ENCODE data around the gene ERICH6.

The ERICH6 gene

GRCh38 chr3:150727653-150728502, 24.2 kb upstream of the ERICH6 start:
- DNase-seq, result peak; percentile 92
- TF ChIP-seq GATA1 (IDR thresholded peaks at IDR 0.05; ENCODE audit: low read depth, low read length) (no peak), POLR2A (IDR thresholded peaks at IDR 0.05; ENCODE audit: low read length) (peak; percentile 82)

DNA sequence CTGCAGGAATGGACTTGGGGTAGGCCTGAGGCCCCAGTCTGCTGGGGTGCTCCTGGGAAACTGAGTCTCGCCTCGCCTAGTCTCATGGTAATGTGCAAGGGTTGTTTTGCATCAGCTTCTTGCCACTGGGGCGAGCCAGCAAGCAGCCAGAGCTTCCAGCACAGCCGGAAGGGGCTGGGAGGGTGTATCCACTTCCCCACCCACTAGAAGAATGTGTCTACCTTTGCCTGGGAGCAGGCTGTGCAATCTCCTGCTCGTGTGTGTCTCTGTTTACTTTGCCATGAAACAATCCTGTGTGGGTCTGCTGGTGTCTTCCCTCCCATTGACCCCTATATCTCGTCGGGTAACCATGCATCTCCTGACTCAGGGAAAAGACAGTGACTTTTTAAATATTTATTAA, 21.8 kb upstream of the ERICH6 start:
- TF ChIP-seq GATA1 (IDR thresholded peaks at IDR 0.05; ENCODE audit: low read depth, low read length) (no peak), POLR2A (IDR thresholded peaks at IDR 0.05; ENCODE audit: low read length) (no peak)
- DNase-seq, result peak in 1 of 2 experiments; percentile 39

- no peak for DNase-seq
- TF ChIP-seq GATA1 (IDR thresholded peaks at IDR 0.05; ENCODE audit: low read depth, low read length), result no peak
- TF ChIP-seq POLR2A (IDR thresholded peaks at IDR 0.05; ENCODE audit: low read length), result no peak
These were observed 20.2 kb upstream of the ERICH6 start for GRCh38 chr3:150723946-150724345.

DNA sequence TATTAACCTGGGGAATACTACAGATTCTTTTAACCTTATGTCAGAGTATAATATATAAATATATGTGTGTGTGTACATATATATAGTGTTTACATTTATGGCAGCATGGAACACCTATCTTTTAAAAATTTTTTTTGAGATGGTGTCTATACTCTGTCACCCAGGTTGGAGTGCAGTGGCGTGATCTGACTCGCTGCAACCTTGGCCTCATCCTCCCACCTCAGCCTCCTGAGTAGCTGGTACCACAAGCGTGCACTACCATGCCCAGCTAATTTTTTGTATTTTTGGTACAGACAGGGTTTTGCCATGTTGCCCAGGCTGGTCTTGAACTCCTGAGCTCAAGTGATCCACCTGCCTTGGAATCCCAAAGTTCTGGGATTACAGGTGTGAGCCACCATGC, 18.5 kb upstream of the ERICH6 start:
- no peak for TF ChIP-seq GATA1 (IDR thresholded peaks at IDR 0.05; ENCODE audit: low read depth, low read length)
- no peak for TF ChIP-seq POLR2A (IDR thresholded peaks at IDR 0.05; ENCODE audit: low read length)
- DNase-seq, result no peak

DNA sequence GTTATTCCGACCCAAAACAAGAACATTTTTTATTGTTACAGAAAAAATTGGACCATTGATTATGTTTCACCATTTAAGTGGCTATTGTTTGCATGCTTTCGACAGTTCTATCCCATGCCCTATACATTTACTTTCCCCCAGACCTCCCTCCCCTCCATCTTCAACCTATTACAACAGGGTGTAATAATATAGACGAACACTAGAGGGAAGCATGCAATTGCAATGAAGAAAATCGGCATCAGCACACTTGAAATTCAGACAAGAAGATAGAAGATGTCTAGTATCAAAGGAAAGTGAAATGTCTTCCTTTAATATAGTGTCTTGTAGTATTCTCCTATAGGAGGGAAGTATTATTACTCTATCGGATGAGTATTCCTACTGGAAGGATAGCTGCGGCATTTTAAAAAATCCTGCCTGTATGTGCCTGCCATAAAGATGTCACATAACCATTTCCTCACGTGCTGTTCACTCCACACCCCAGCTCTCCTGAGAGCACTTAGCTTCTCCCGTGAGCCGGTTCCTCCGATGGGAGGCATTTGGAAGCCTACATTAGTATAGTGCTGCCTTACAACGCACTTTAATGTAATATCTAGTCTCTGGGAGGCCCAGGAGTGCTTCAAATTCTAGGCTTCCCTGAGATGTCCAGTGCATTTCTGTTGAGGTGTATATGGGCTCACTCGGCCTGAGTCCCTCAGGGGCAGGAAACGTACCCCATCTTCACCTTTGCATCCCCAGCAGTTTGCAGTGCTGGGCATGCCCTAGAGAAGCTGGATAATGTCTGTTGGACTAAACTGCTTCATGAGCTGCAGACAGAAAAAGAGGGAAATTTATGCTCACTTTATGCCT, 17.8 kb upstream of the ERICH6 start:
- peak; percentile 81 to 89 for DNase-seq
- TF ChIP-seq GATA1 (IDR thresholded peaks at IDR 0.05; ENCODE audit: low read depth, low read length) (no peak), POLR2A (IDR thresholded peaks at IDR 0.05; ENCODE audit: low read length) (no peak)

- DNase-seq, result no peak
- TF ChIP-seq GATA1 (IDR thresholded peaks at IDR 0.05; ENCODE audit: low read depth, low read length) (no peak), POLR2A (IDR thresholded peaks at IDR 0.05; ENCODE audit: low read length) (no peak)
These were observed 16.7 kb upstream of the ERICH6 start for GRCh38 chr3:150720444-150720843.

GRCh38 chr3:150710097-150710496, 6.4 kb upstream of the ERICH6 start:
- no peak for TF ChIP-seq POLR2A (IDR thresholded peaks at IDR 0.05; ENCODE audit: low read length)
- DNase-seq, result no peak

GRCh38 chr3:150703299-150703755, 393 bp downstream of the ERICH6 start:
- TF ChIP-seq GATA1 (IDR thresholded peaks at IDR 0.05; ENCODE audit: low read depth, low read length), result no peak
- no peak for TF ChIP-seq POLR2A (IDR thresholded peaks at IDR 0.05; ENCODE audit: low read length)
- no peak for DNase-seq

- DNase-seq, result no peak
- no peak for TF ChIP-seq POLR2A (IDR thresholded peaks at IDR 0.05; ENCODE audit: low read length)
These were observed 4.6 kb downstream of the ERICH6 start for GRCh38 chr3:150699068-150699639.

DNA sequence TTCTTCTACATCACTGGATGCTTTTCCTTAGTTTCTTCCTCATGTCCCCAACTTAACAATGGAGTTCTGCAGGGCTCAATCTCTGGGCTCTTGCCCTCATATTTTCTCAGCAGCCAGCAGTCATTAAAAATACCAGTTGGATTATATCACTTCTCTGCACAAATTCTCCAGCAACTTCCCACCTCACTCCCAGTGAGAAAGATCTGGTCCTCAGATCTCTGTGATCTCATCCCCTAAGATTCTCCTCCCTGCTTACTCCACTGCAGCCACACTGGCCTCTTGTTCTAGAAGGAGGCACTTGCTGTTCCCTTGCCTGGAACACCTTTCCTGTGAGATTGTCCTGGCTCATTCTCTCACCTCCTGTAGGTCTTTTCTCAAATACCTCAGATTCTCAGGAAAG, 6.1 kb downstream of the ERICH6 start:
- DNase-seq, result no peak
- TF ChIP-seq POLR2A (IDR thresholded peaks at IDR 0.05; ENCODE audit: low read length), result no peak
- no peak for TF ChIP-seq GATA1 (IDR thresholded peaks at IDR 0.05; ENCODE audit: low read depth, low read length)

DNA sequence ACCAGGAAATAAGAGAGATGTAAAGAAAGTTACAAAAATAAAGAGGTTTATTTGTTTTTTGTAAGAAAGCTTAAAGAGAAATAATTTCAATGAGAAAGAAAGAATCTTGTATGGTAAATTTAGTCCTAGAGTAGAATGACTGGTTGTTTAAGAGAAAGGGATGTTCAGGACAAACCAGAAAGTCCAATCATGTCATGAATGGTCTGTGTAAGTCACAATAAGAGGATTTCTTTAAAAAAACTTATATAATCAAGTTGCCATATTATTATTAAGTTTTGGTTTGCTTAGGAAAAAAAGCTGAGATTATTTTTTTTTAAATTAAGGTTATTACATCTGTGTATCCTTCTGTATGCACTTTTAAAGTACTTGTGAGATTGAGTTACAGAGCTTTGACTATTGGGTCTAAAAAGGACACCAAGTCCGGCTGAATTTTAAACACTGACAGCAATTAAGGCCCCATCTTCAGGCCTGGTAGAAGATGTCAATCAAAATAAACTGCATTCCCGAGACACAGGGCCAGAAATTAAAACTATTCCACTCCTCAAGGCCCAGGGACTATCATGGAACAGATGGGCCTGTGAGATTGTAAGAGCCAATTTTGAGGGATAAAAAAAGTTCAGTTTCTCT, 12.2 kb downstream of the ERICH6 start:
- TF ChIP-seq GATA1 (IDR thresholded peaks at IDR 0.05; ENCODE audit: low read depth, low read length), result no peak
- no peak for TF ChIP-seq POLR2A (IDR thresholded peaks at IDR 0.05; ENCODE audit: low read length)
- peak in 1 of 2 experiments; percentile 19 for DNase-seq

- TF ChIP-seq POLR2A (IDR thresholded peaks at IDR 0.05; ENCODE audit: low read length) (no peak), GATA1 (IDR thresholded peaks at IDR 0.05; ENCODE audit: low read depth, low read length) (no peak)
- peak; percentile 50 to 72 for DNase-seq
These were observed 16.1 kb downstream of the ERICH6 start for GRCh38 chr3:150687613-150688012.

DNA sequence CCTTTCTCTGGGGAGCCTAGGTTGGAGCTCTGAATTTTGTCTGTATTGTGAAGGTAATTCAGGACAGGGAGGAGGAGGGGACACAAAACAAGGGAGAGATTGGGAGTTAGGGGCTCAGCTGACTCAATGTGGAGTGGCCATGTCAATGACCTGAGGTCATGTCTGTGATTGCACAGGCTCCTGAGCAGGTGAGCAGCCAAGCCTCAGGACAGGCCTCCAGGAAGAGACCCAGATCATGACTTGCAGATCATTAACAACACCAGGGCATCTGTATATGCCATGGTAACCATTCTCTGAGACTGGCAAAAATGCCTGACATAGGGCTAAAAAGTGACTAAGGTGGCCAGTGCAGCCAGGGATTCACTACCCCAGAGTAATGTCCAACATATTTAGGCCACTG, 20.9 kb downstream of the ERICH6 start:
- no peak for TF ChIP-seq POLR2A (IDR thresholded peaks at IDR 0.05; ENCODE audit: low read length)
- TF ChIP-seq GATA1 (IDR thresholded peaks at IDR 0.05; ENCODE audit: low read depth, low read length), result no peak
- no peak for DNase-seq

GRCh38 chr3:150682279-150682678, 21.4 kb downstream of the ERICH6 start:
- TF ChIP-seq POLR2A (IDR thresholded peaks at IDR 0.05; ENCODE audit: low read length) (no peak), GATA1 (IDR thresholded peaks at IDR 0.05; ENCODE audit: low read depth, low read length) (no peak)
- no peak for DNase-seq

All from erythroblast (primary cell).